Gastroesophageal sphincter (tissue), 4 donors: ENCODE measurements around the gene P2RY14. TPM values are rescaled to one million over a fixed set of nuclear protein-coding genes. Genes with fewer than 3 reads are reported as not detected.

ENCODE experiments used
- ATAC-seq: fragments of 150-250 bp; one replicate; pipeline ENCODE4 v1.9.1; 2016; ENCODE audit warnings: mild to moderate bottlenecking, moderate library complexity
- H3K27ac ChIP-seq, 4 donors: fragments of 200-600 bp; sonication (generic) in 3 of 4; 1 replicate in 3 of 4; 2 replicates in 1 of 4; pipeline ENCODE4 v1.5.1; 2016 to 2019
- H3K27me3 ChIP-seq: fragments of 200-600 bp; sonication (generic); one replicate; pipeline ENCODE4 v1.5.1; 2019
- H3K36me3 ChIP-seq, 2 donors: fragments of 200-600 bp; sonication (generic); one replicate each; pipeline ENCODE4 v1.5.1; 2019; ENCODE audit warnings: control low read depth in 1 of 2
- H3K4me1 ChIP-seq, 3 donors: fragments of 200-600 bp; sonication (generic); 1 replicate in 2 of 3; 2 replicates in 1 of 3; pipeline ENCODE4 v1.5.1; 2016 to 2019; ENCODE audit warnings: control low read depth in 2 of 3
- H3K4me3 ChIP-seq, 2 donors: fragments of 200-600 bp; sonication (generic); one replicate each; pipeline ENCODE4 v1.5.1; 2019; ENCODE audit warnings: mild to moderate bottlenecking in 1 of 2, moderate library complexity in 1 of 2
- H3K9me3 ChIP-seq, 3 donors: fragments of 200-600 bp; sonication (generic); one replicate each; pipeline ENCODE4 v1.5.1; 2017 to 2019; ENCODE audit warnings: control low read depth in 2 of 3
- EP300 ChIP-seq: sonication (generic); formaldehyde crosslinking; IDR thresholded peaks from one replicate; pipeline ENCODE4 v1.6.1; 2017; ENCODE audit warnings: antibody characterized with exemption, mild to moderate bottlenecking
- POLR2A ChIP-seq, 2 donors: fragments of 450-650 bp; IDR thresholded peaks; one replicate each; pipeline ENCODE4 v1.6.1; 2017; ENCODE audit warnings: antibody characterized with exemption in 2 of 2, mild to moderate bottlenecking in 2 of 2, moderate library complexity in 1 of 2
- POLR2AphosphoS5 ChIP-seq: sonication (generic); formaldehyde crosslinking; IDR thresholded peaks from one replicate; pipeline ENCODE4 v1.6.1; 2017; ENCODE audit warnings: antibody characterized with exemption
- WGBS, 2 donors: methylation state at CpG; one replicate each; pipeline ENCODE4 v1.1.5; 2018; ENCODE audit warnings: low coverage in 1 of 2; 5-methylcytosine and 5-hydroxymethylcytosine counted together
- total RNA-seq, 4 donors: library from RNA; depleted of rRNA; stranded (reverse); fragments of >200 nt; gene quantifications; one replicate each; pipeline ENCODE4 v1.1.0, GENCODE V29; 2016
- TF ChIP-seq, protein P1 (sequence below), 4 experiments: fragments of 200-600 bp in 2 of 4; fragments of 450-650 bp in 2 of 4; sonication (generic) in 1 of 4; IDR thresholded peaks; one replicate each; pipeline ENCODE4 v1.5.1; 2017 to 2019; ENCODE audit warnings: antibody characterized with exemption in 4 of 4, mild to moderate bottlenecking in 2 of 4, moderate library complexity in 2 of 4

Gene P2RY14
- total RNA-seq, 4 donors from 2014 or later: 1.8 to 90.5 (median 16.2) TPM

DNA sequence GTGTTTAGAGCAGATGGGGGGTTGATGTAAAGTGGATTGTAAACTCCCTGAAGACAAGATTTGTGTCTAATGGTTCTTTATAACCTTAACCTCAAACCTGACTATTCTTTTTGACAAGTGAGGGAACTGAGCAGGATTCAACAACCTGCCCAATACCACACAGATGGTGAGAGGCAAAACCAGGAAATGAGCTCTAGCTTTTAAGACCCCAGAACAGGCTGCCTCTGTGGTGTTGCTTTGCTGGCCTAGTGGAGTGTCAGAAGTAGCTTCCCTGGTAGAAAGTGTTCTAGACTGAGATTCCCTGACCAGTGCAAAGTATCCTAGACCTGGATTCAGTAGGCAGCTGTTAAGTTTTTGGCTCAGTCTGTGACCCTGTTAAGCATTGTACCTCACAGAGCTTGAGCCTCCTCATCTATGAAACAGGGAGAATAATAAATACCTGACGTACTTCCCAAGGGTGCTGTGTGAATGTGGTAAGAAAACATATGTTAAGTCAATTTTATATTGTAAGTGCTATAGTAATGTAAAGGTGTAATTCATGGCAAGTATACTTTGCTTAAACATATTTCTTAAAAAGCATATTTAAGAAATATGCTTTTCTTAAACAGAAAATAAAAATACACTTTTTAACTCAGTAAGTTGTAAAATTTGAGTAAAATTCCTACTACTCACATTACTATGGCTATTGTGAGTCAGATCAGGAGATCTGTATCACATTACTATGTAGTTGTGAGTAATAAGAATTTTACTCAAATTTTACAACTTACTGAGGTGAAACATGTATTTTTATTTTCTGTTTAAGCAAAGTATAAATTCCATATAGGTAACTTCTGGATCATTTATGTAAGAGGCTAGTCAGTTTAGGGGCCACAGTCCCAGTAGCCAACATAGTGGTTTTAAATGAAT, 29.5 kb upstream of the P2RY14 start:
- Histone ChIP-seq H3K9me3 (no peaks in the 10 kb centered on the region), H3K36me3 (no peaks in the 10 kb centered on the region), H3K4me1 (peaks cover 0 to 6% (median 0%) of the 10 kb centered on the region in 3 donors), H3K27ac (no peak overlapping the region), H3K27me3 (no peaks in the 10 kb centered on the region), H3K4me3 (no peak overlapping the region)
- no peak for ATAC-seq
- 80 to 100% methylated on average over 1 of the region's 1 CpG for WGBS, 2 donors
- TF ChIP-seq EP300 (no peak), POLR2A (IDR thresholded peaks at IDR 0.05) (no peak), POLR2AphosphoS5 (no peak)
- TF ChIP-seq, protein P1, sequence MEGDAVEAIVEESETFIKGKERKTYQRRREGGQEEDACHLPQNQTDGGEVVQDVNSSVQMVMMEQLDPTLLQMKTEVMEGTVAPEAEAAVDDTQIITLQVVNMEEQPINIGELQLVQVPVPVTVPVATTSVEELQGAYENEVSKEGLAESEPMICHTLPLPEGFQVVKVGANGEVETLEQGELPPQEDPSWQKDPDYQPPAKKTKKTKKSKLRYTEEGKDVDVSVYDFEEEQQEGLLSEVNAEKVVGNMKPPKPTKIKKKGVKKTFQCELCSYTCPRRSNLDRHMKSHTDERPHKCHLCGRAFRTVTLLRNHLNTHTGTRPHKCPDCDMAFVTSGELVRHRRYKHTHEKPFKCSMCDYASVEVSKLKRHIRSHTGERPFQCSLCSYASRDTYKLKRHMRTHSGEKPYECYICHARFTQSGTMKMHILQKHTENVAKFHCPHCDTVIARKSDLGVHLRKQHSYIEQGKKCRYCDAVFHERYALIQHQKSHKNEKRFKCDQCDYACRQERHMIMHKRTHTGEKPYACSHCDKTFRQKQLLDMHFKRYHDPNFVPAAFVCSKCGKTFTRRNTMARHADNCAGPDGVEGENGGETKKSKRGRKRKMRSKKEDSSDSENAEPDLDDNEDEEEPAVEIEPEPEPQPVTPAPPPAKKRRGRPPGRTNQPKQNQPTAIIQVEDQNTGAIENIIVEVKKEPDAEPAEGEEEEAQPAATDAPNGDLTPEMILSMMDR (IDR thresholded peaks at IDR 0.05): no peak

DNA sequence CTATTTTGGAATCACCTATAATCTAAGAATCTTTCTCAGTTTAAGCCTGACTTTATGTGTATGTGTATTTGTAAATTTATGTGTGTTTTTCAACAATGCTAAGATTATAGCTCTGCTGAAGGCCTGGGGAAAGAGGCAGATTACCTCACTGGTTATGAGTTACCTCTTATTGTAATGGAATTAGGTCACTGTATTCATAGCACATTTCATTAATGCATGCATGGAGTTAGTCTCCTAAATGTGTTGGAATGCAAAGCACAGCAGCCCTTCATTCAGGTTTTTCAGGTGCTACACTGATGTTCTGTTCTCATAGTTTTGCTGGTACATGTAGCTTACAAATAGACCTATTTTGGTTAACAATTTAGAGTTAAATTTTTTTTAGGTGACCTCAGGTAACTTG, 28.8 kb upstream of the P2RY14 start:
- TF ChIP-seq, protein P1 (IDR thresholded peaks at IDR 0.05): no peak
- TF ChIP-seq EP300 (no peak), POLR2A (IDR thresholded peaks at IDR 0.05) (no peak), POLR2AphosphoS5 (no peak)
- Histone ChIP-seq H3K4me3 (no peak overlapping the region), H3K9me3 (no peaks in the 10 kb centered on the region), H3K27ac (no peak overlapping the region), H3K4me1 (peaks cover 0 to 6% (median 0%) of the 10 kb centered on the region in 3 donors), H3K27me3 (no peaks in the 10 kb centered on the region), H3K36me3 (no peaks in the 10 kb centered on the region)
- ATAC-seq: no peak

DNA sequence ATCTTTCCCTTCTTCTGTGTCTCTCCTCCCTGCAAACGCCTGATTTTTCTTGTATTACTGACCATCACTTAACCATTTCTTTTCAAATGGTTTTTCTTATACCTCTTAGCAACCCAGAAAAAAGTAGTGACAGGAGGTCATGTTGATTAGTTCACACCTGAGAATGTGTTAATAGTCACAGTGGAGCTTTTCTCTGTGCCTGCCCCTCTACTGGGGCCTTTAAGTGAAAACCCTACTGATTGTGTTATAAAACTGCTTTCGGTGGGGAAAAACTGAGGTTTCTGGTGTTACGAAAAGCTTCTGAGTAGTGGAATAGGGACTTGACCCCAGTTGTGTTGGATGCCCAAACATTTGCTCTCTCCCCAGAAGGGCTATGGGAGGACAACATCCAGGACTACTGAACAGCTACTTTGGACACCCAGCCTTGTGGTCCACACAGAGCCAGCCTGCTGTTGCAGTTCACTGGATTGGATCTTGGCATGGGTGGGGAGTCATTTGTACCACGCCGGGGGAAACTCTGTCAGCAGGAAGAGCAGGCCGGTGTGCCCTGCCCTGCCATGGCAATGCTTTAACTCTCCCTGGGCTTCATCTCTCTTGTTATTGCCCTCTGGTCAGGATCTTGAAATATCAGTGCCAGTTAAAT, 27.9 kb upstream of the P2RY14 start:
- no peak for TF ChIP-seq POLR2A (IDR thresholded peaks at IDR 0.05)
- no peak for TF ChIP-seq POLR2AphosphoS5
- TF ChIP-seq, protein P1 (IDR thresholded peaks at IDR 0.05): no peak
- no peak for TF ChIP-seq EP300
- no peak overlapping the region for H3K4me3 ChIP-seq

DNA sequence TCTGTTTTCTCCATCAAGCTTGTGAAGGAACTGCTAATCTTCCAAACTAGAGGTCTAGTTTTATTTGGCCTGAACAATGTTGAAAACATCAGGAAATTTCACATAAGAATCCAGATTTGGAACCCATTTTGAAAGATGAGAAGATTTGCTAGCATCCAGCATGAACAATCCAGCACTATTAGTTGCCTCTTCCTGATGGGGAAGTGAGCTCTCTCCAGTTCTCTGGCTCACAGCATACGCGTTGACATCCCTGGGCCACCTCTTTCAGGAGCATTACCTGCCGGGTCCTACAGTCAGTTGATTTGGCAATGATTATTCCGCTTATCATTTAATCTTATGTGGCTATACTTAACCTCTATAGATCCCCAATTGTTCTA, 27.4 kb upstream of the P2RY14 start:
- peaks cover 0 to 6% (median 0%) of the 10 kb centered on the region in 3 donors for H3K4me1 ChIP-seq
- TF ChIP-seq POLR2A (IDR thresholded peaks at IDR 0.05) (no peak), EP300 (no peak)
- TF ChIP-seq, protein P1 (IDR thresholded peaks at IDR 0.05): no peak
- WGBS, 2 donors: 85 to 90% methylated on average over 4 of the region's 4 CpGs
- H3K27ac ChIP-seq: no peak overlapping the region
- no peak for ATAC-seq
- H3K9me3 ChIP-seq: no peaks in the 10 kb centered on the region
- no peak overlapping the region for H3K4me3 ChIP-seq
- no peaks in the 10 kb centered on the region for H3K27me3 ChIP-seq
- no peaks in the 10 kb centered on the region for H3K36me3 ChIP-seq

More for the DNA sequence above, 27.9 kb upstream of the P2RY14 start:
- no peaks in the 10 kb centered on the region for H3K9me3 ChIP-seq
- peaks cover 0 to 6% (median 0%) of the 10 kb centered on the region in 3 donors for H3K4me1 ChIP-seq
- WGBS, 2 donors: 82 to 84% methylated on average over 5 to 6 of the region's 6 CpGs
- no peaks in the 10 kb centered on the region for H3K27me3 ChIP-seq
- no peak overlapping the region for H3K27ac ChIP-seq
- H3K36me3 ChIP-seq: no peaks in the 10 kb centered on the region
- ATAC-seq: no peak
